Esophagus muscularis mucosa (tissue), 4 donors: ENCODE data around the gene CCDC137. TPM values are rescaled to one million over a fixed set of nuclear protein-coding genes. Genes with fewer than 3 reads are reported as not detected.

Experiments
- DNase-seq: peaks from one replicate; pipeline ENCODE4 v3.0.0-alpha.2; 2017; ENCODE audit errors: extremely low spot score
- H3K27ac ChIP-seq, 4 donors: fragments of 200-600 bp; sonication (generic); replicated peaks in 1 of 4; 1 replicate in 3 of 4; 2 replicates in 1 of 4; pipeline ENCODE4 v1.5.1; 2016 to 2019; ENCODE audit warnings: mild to moderate bottlenecking in 1 of 4
- H3K27me3 ChIP-seq, 4 donors: fragments of 200-600 bp; sonication (generic); one replicate each; pipeline versions ENCODE4 v1.5.1 to v1.6.0; 2016 to 2019
- H3K36me3 ChIP-seq, 4 donors: fragments of 200-600 bp; sonication (generic); one replicate each; pipeline ENCODE4 v1.5.1; 2016 to 2019
- H3K4me1 ChIP-seq, 4 donors: fragments of 200-600 bp; sonication (generic); one replicate each; pipeline ENCODE4 v1.5.1; 2016 to 2019
- H3K4me3 ChIP-seq, 4 donors: fragments of 200-600 bp; sonication (generic); 1 replicate in 2 of 4; 2 replicates in 2 of 4; pipeline ENCODE4 v1.5.1; 2016 to 2019; ENCODE audit warnings: mild to moderate bottlenecking in 4 of 4, moderate library complexity in 1 of 4
- H3K9me3 ChIP-seq, 4 donors: fragments of 200-600 bp; sonication (generic); 1 replicate in 3 of 4; 2 replicates in 1 of 4; pipeline ENCODE4 v1.5.1; 2016 to 2019
- EP300 ChIP-seq: sonication (generic); formaldehyde crosslinking; IDR thresholded peaks from one replicate; pipeline ENCODE4 v1.6.1; 2017; ENCODE audit warnings: antibody characterized with exemption
- POLR2A ChIP-seq: fragments of 450-650 bp; IDR thresholded peaks from one replicate; pipeline ENCODE4 v1.6.1; 2017; ENCODE audit warnings: antibody characterized with exemption, moderate library complexity, mild to moderate bottlenecking, low read depth
- POLR2AphosphoS5 ChIP-seq, 2 donors: sonication (generic); formaldehyde crosslinking; IDR thresholded peaks; one replicate each; pipeline ENCODE4 v1.6.1; 2017; ENCODE audit warnings: antibody characterized with exemption in 2 of 2
- WGBS: methylation state at CpG from one replicate; pipeline ENCODE4 v1.1.5; 2018; 5-methylcytosine and 5-hydroxymethylcytosine counted together
- intact Hi-C: fragments of 100-400 bp; cut with DNase I; formaldehyde crosslinking; loops from one replicate; pipeline ENCODE4 v1.15.1; 2023
- total RNA-seq, 4 donors: library from RNA; depleted of rRNA; stranded (reverse); fragments of >200 nt; gene quantifications; one replicate each; pipeline versions ENCODE4 v1.1.0 to v1.2.1, GENCODE V29; 2016
- TF ChIP-seq, protein P1 (sequence below), 3 experiments: fragments of 200-600 bp in 2 of 3; fragments of 450-650 bp in 1 of 3; sonication (generic) in 2 of 3; IDR thresholded peaks; one replicate each; pipeline ENCODE4 v1.5.1; 2017 to 2019; ENCODE audit warnings: antibody characterized with exemption in 3 of 3, mild to moderate bottlenecking in 2 of 3, moderate library complexity in 1 of 3

Gene CCDC137
- total RNA-seq, 4 donors from 2014 or later, result 8.9 to 14.1 (median 12.6) TPM

DNA sequence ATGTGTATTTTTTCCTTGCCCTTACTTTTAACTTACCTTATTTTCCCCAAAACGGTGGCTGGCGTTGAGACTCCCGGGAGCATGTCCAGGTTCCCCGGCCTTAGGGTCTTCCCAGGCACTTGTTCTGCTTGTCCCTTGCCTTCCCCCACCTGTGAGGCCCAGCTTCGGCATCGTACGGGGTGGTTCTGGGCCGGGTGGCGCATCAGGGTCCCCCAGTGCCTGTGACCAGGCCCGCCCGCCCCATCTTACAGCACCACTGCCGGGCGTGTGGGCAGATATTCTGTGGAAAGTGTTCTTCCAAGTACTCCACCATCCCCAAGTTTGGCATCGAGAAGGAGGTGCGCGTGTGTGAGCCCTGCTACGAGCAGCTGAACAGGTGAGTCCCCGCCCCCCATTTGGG is 24.7 kb downstream of the CCDC137 start:
- WGBS, result 96% methylated on average over 13 of the region's 18 CpGs
- Histone ChIP-seq H3K36me3 (peaks cover 84 to 100% (median 100%) of the 10 kb centered on the region in 4 donors), H3K27ac (no peak overlapping the region), H3K4me3 (no peak overlapping the region), H3K4me1 (peaks cover 0 to 6% (median 2%) of the 10 kb centered on the region in 4 donors), H3K27me3 (no peaks in the 10 kb centered on the region), H3K9me3 (no peaks in the 10 kb centered on the region)
- intact Hi-C loops, result no loop called here
- TF ChIP-seq POLR2A, result no peak
- TF ChIP-seq POLR2AphosphoS5 (IDR thresholded peaks at IDR 0.05), result no peak
- TF ChIP-seq, protein P1, sequence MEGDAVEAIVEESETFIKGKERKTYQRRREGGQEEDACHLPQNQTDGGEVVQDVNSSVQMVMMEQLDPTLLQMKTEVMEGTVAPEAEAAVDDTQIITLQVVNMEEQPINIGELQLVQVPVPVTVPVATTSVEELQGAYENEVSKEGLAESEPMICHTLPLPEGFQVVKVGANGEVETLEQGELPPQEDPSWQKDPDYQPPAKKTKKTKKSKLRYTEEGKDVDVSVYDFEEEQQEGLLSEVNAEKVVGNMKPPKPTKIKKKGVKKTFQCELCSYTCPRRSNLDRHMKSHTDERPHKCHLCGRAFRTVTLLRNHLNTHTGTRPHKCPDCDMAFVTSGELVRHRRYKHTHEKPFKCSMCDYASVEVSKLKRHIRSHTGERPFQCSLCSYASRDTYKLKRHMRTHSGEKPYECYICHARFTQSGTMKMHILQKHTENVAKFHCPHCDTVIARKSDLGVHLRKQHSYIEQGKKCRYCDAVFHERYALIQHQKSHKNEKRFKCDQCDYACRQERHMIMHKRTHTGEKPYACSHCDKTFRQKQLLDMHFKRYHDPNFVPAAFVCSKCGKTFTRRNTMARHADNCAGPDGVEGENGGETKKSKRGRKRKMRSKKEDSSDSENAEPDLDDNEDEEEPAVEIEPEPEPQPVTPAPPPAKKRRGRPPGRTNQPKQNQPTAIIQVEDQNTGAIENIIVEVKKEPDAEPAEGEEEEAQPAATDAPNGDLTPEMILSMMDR (IDR thresholded peaks at IDR 0.05), result no peak
- TF ChIP-seq EP300, result no peak
- no peak for DNase-seq

DNA sequence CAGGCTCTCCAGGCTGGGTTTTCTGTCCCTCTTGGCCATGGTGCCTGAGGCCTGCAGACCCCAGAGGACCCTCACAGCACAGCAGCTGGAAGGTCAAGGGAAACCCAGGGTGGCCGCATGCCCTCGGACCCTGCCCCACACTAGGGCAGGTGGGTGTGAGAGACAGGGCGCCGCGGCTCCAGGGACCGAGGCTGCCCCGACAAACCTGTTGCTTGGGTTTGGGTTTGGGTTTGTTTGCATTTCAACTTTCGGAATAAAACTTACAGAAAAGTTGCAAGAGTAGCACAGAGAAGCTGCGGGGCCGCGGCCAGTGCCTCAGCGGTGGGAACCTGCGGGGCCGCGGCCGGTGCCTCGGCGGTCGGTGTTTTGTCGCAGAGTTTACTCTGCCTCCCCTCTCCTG is 25.1 kb downstream of the CCDC137 start:
- WGBS, result 96% methylated on average over 20 of the region's 20 CpGs
- no peaks in the 10 kb centered on the region for H3K9me3 ChIP-seq
- TF ChIP-seq, protein P1 (IDR thresholded peaks at IDR 0.05), result no peak
- TF ChIP-seq POLR2A, result no peak

DNA sequence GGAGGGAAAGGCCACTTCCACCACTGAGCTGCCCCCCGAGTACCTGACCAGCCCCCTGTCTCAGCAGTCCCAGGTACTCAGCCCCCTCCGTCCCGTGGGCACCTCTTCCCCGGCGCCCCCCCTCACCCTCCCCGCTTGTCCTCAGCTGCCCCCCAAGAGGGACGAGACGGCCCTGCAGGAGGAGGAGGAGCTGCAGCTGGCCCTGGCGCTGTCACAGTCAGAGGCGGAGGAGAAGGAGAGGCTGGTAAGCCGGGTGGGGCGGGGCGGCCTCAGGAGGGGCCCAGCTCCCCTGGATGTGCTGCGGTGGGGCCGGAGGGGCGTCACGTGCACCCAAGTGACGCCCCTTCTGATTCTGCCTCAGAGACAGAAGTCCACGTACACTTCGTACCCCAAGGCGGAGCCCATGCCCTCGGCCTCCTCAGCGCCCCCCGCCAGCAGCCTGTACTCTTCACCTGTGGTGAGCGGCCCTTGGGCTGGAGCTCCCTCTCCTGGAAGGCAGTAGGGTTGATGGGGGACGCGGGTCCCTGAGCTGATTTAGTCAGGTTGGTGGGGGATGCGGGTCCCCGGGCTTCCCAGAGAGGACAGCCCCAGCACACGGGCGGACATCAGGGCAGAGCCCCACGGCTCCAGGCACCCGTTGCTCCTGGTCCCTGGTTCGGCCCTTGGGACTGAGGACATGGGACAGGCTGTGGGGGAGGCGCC is 27.1 kb downstream of the CCDC137 start:
- TF ChIP-seq EP300, result no peak
- no peak for TF ChIP-seq POLR2AphosphoS5 (IDR thresholded peaks at IDR 0.05)
- TF ChIP-seq POLR2A, result no peak
- TF ChIP-seq, protein P1 (IDR thresholded peaks at IDR 0.05), result no peak
- peaks cover 0 to 8% (median 0%) of the 10 kb centered on the region in 4 donors for H3K4me1 ChIP-seq
- DNase-seq, result no peak
- intact Hi-C loops, result no loop called here
- no peaks in the 10 kb centered on the region for H3K27me3 ChIP-seq
- H3K27ac ChIP-seq, result no peak overlapping the region
- no peaks in the 10 kb centered on the region for H3K9me3 ChIP-seq
- WGBS, result 88% methylated on average over 13 of the region's 35 CpGs
- no peak overlapping the region for H3K4me3 ChIP-seq
- H3K36me3 ChIP-seq, result peaks cover 81 to 100% (median 100%) of the 10 kb centered on the region in 4 donors

More for the DNA sequence above, 25.1 kb downstream of the CCDC137 start:
- no peak overlapping the region for H3K27ac ChIP-seq
- peaks cover 84 to 100% (median 100%) of the 10 kb centered on the region in 4 donors for H3K36me3 ChIP-seq
- H3K27me3 ChIP-seq, result no peaks in the 10 kb centered on the region
- DNase-seq, result no peak
- intact Hi-C loops, result no loop called here
- no peak overlapping the region for H3K4me3 ChIP-seq
- H3K4me1 ChIP-seq, result peaks cover 0 to 3% (median 1%) of the 10 kb centered on the region in 4 donors

GRCh38 chr17:81694810-81695209 is 28.3 kb downstream of the CCDC137 start:
- Histone ChIP-seq H3K27ac (no peak overlapping the region), H3K9me3 (no peaks in the 10 kb centered on the region), H3K36me3 (peaks cover 75 to 100% (median 99%) of the 10 kb centered on the region in 4 donors), H3K4me1 (peaks cover 0 to 8% (median 0%) of the 10 kb centered on the region in 4 donors), H3K27me3 (no peaks in the 10 kb centered on the region), H3K4me3 (no peak overlapping the region)
- no peak for DNase-seq
- TF ChIP-seq EP300 (no peak), POLR2AphosphoS5 (IDR thresholded peaks at IDR 0.05) (no peak), POLR2A (no peak)
- TF ChIP-seq, protein P1 (IDR thresholded peaks at IDR 0.05), result no peak
- 93% methylated on average over 17 of the region's 19 CpGs for WGBS
- intact Hi-C loops, result no loop called here

GRCh38 chr17:81695211-81695610 is 28.7 kb downstream of the CCDC137 start:
- Histone ChIP-seq H3K4me1 (peaks cover 0 to 8% (median under 1%) of the 10 kb centered on the region in 4 donors), H3K9me3 (no peaks in the 10 kb centered on the region), H3K27me3 (no peaks in the 10 kb centered on the region), H3K27ac (no peak overlapping the region), H3K36me3 (peaks cover 75 to 100% (median 98%) of the 10 kb centered on the region in 4 donors), H3K4me3 (no peak overlapping the region)
- 87% methylated on average over 3 of the region's 6 CpGs for WGBS
- TF ChIP-seq EP300 (no peak), POLR2AphosphoS5 (IDR thresholded peaks at IDR 0.05) (no peak), POLR2A (no peak)
- TF ChIP-seq, protein P1 (IDR thresholded peaks at IDR 0.05), result no peak
- no peak for DNase-seq
- intact Hi-C loops, result no loop called here
